A549 (cell line): ENCODE measurements around the gene AFMID. TPM values are rescaled to one million over a fixed set of nuclear protein-coding genes. Genes with fewer than 3 reads are reported as not detected.

Source experiments
- ATAC-seq, 2 experiments: fragments of 200-7000 bp in 1 of 2; fragments of >200 bp in 1 of 2; cut with Nextera tagmentation in 1 of 2; cut with Tn5 transposase in 1 of 2; 3 replicates each; pipeline versions ENCODE4 v1.8.0 to v1.9.1; 2018 to 2020; ENCODE audit warnings: mild to moderate bottlenecking in 1 of 2, moderate library complexity in 1 of 2
- CTCF ChIA-PET: fragments of 300-600 bp; sonication (Branson Sonifier 250); formaldehyde crosslinking; extraction: SDS; loops from one replicate; lab custom pipeline; 2021; ENCODE audit warnings: antibody characterized with exemption, inconsistent platforms; lab: Yijun Ruan, JAX
- POLR2A ChIA-PET: fragments of 350-600 bp; formaldehyde crosslinking; extraction: SDS; loops from one replicate; lab custom pipeline; 2021; ENCODE audit warnings: antibody characterized with exemption, inconsistent platforms; lab: Yijun Ruan, JAX
- DNase-seq, 2 experiments: peaks; one replicate each; pipeline versions ENCODE4 v3.0.0 to v3.0.0-alpha.2; 2011 to 2016; ENCODE audit warnings: low read depth in 1 of 2, low spot score in 1 of 2
- FAIRE-seq: peaks from 2 replicates; lab custom pipeline; 2011; peaks lifted over from hg19 to GRCh38; lab: Jason Lieb, UNC
- H3K27ac ChIP-seq, 2 experiments: fragments of >200 bp; sonication (Bioruptor Twin); formaldehyde crosslinking; 3 replicates each; pipeline ENCODE4 v1.5.1; 2016 to 2017
- H3K4me1 ChIP-seq: fragments of >200 bp; sonication (Bioruptor Twin); formaldehyde crosslinking; 3 replicates; pipeline ENCODE4 v1.6.1; 2016
- H3K4me2 ChIP-seq: fragments of >200 bp; sonication (Bioruptor Twin); formaldehyde crosslinking; 3 replicates; pipeline ENCODE4 v1.6.1; 2016
- H3K4me3 ChIP-seq: fragments of >200 bp; sonication (Bioruptor Twin); formaldehyde crosslinking; 3 replicates; pipeline ENCODE4 v1.5.1; 2016
- H3K9me3 ChIP-seq: fragments of >200 bp; sonication (Bioruptor Twin); formaldehyde crosslinking; 3 replicates; pipeline ENCODE4 v1.6.1; 2016
- BCL3 ChIP-seq: fragments of >200 bp; sonication (Bioruptor Twin); formaldehyde crosslinking; IDR thresholded peaks from 3 replicates; pipeline ENCODE4 v1.6.1; 2016
- BHLHE40 ChIP-seq: IDR thresholded peaks from 2 replicates; pipeline ENCODE4 v1.6.1; 2012; ENCODE audit warnings: low read depth, low read length, inconsistent platforms
- CBX2 ChIP-seq: fragments of 200-600 bp; sonication (generic); IDR thresholded peaks from 2 replicates; pipeline ENCODE4 v1.6.1; 2016; ENCODE audit warnings: low read depth, mild to moderate bottlenecking, borderline replicate concordance
- CEBPB ChIP-seq, 2 experiments: fragments of >200 bp in 1 of 2; sonication (Bioruptor Twin) in 1 of 2; formaldehyde crosslinking in 1 of 2; IDR thresholded peaks; 2 replicates each; pipeline ENCODE4 v1.6.1; 2012 to 2016
- CHD4 ChIP-seq: fragments of 200-600 bp; sonication (generic); IDR thresholded peaks from 2 replicates; pipeline ENCODE4 v1.6.1; 2016; ENCODE audit warnings: antibody characterized with exemption, mild to moderate bottlenecking, borderline replicate concordance
- EHF ChIP-seq: fragments of 250-450 bp; sonication (Bioruptor Pico); IDR thresholded peaks from 2 replicates; pipeline ENCODE4 v1.5.0; 2020; ENCODE audit warnings: mild to moderate bottlenecking
- EHMT2 ChIP-seq: fragments of 200-600 bp; sonication (generic); IDR thresholded peaks from 2 replicates; pipeline ENCODE4 v1.6.1; 2016; ENCODE audit warnings: antibody characterized with exemption, low read depth, mild to moderate bottlenecking, moderate library complexity
- EP300 ChIP-seq, 2 experiments: fragments of >200 bp; sonication (Bioruptor Twin); formaldehyde crosslinking; IDR thresholded peaks; 2 replicates in 1 of 2; 3 replicates in 1 of 2; pipeline ENCODE4 v1.6.1; 2016 to 2017
- FOSB ChIP-seq: fragments of 250-450 bp; sonication (Bioruptor Pico); IDR thresholded peaks from 2 replicates; pipeline ENCODE4 v1.5.0; 2020; ENCODE audit warnings: mild to moderate bottlenecking, moderate library complexity
- FOSL2 ChIP-seq, 2 experiments: fragments of 450-650 bp in 1 of 2; fragments of >200 bp in 1 of 2; sonication (Bioruptor Twin) in 1 of 2; formaldehyde crosslinking; IDR thresholded peaks; 2 replicates each; pipeline versions ENCODE4 v1.5.0 to v1.6.1; 2016 to 2020; ENCODE audit warnings: mild to moderate bottlenecking in 1 of 2, moderate library complexity in 1 of 2
- FOXS1 ChIP-seq: fragments of 250-450 bp; sonication (Bioruptor Pico); IDR thresholded peaks from 2 replicates; pipeline ENCODE4 v1.5.0; 2020; ENCODE audit warnings: mild to moderate bottlenecking, moderate library complexity
- HES2 ChIP-seq: fragments of >200 bp; sonication (Bioruptor Twin); formaldehyde crosslinking; IDR thresholded peaks from 2 replicates; pipeline ENCODE4 v1.6.1; 2016
- HEYL ChIP-seq: fragments of 250-450 bp; sonication (Bioruptor Pico); IDR thresholded peaks from 2 replicates; pipeline ENCODE4 v1.8.0; 2021; ENCODE audit warnings: mild to moderate bottlenecking, moderate library complexity
- HOXB13 ChIP-seq: fragments of 250-450 bp; sonication (Bioruptor Pico); IDR thresholded peaks from 2 replicates; pipeline ENCODE4 v1.5.0; 2020; ENCODE audit warnings: low read depth, mild to moderate bottlenecking, moderate library complexity
- HOXB5 ChIP-seq: fragments of 250-450 bp; sonication (Bioruptor Pico); IDR thresholded peaks from 2 replicates; pipeline ENCODE4 v1.5.0; 2020; ENCODE audit warnings: mild to moderate bottlenecking, moderate library complexity
- JUN ChIP-seq, 2 experiments: fragments of >200 bp; sonication (Bioruptor Twin); formaldehyde crosslinking; IDR thresholded peaks; 2 replicates in 1 of 2; 3 replicates in 1 of 2; pipeline ENCODE4 v1.6.1; 2016 to 2017
- KDM1A ChIP-seq: fragments of 200-600 bp; sonication (generic); IDR thresholded peaks from 2 replicates; pipeline ENCODE4 v1.6.1; 2016; ENCODE audit warnings: low read depth, mild to moderate bottlenecking
- KDM5A ChIP-seq: fragments of 200-600 bp; sonication (generic); IDR thresholded peaks from 2 replicates; pipeline ENCODE4 v1.6.1; 2016; ENCODE audit warnings: antibody characterized with exemption, mild to moderate bottlenecking
- MAZ ChIP-seq: fragments of 150-350 bp; IDR thresholded peaks from 2 replicates; pipeline ENCODE4 v1.6.1; 2014; ENCODE audit warnings: antibody characterized with exemption, low read depth, low read length, borderline replicate concordance
- MYC ChIP-seq: IDR thresholded peaks from 2 replicates; pipeline ENCODE4 v1.6.1; 2012; ENCODE audit warnings: mild to moderate bottlenecking, inconsistent platforms, low read length, improper control_type of control experiment, borderline replicate concordance
- NFE2L2 ChIP-seq: fragments of 150-350 bp; conservative IDR thresholded peaks from 2 replicates; pipeline ENCODE4 v1.6.1; 2014; ENCODE audit warnings: low read length
- NR3C1 ChIP-seq: fragments of >200 bp; sonication (Bioruptor Twin); formaldehyde crosslinking; IDR thresholded peaks from 3 replicates; pipeline ENCODE4 v1.6.1; 2017
- PHF8 ChIP-seq: fragments of 200-600 bp; sonication (generic); IDR thresholded peaks from 2 replicates; pipeline ENCODE4 v1.6.1; 2016; ENCODE audit warnings: low read depth, mild to moderate bottlenecking, antibody characterized with exemption, moderate library complexity, borderline replicate concordance
- RCOR1 ChIP-seq: fragments of 150-350 bp; IDR thresholded peaks from 2 replicates; pipeline ENCODE4 v1.6.1; 2014; ENCODE audit warnings: antibody characterized with exemption, low read length, low read depth
- REST ChIP-seq: fragments of 200-600 bp; sonication (generic); IDR thresholded peaks from 2 replicates; pipeline ENCODE4 v1.6.1; 2016; ENCODE audit warnings: antibody characterized with exemption, mild to moderate bottlenecking, moderate library complexity
- RNF2 ChIP-seq: fragments of 200-600 bp; sonication (generic); IDR thresholded peaks from 2 replicates; pipeline ENCODE4 v1.6.1; 2016; ENCODE audit warnings: low read depth, mild to moderate bottlenecking, antibody characterized with exemption, moderate library complexity, borderline replicate concordance
- TP53 ChIP-seq: fragments of 250-450 bp; sonication (Bioruptor Pico); IDR thresholded peaks from 2 replicates; pipeline ENCODE4 v1.5.0; 2021; ENCODE audit warnings: mild to moderate bottlenecking, moderate library complexity
- ZNF302 ChIP-seq: fragments of 250-450 bp; sonication (Bioruptor Pico); IDR thresholded peaks from 2 replicates; pipeline ENCODE4 v1.9.0; 2021; ENCODE audit warnings: inconsistent platforms, mild to moderate bottlenecking, moderate library complexity
- WGBS: methylation state at CpG from one replicate; pipeline ENCODE4 v1.1.6; 2017; ENCODE audit errors: missing lambda C conversion rate; 5-methylcytosine and 5-hydroxymethylcytosine counted together
- polyA plus RNA-seq, 4 experiments: library from polyadenylated mRNA; depleted of rRNA in 3 of 4; stranded (reverse); fragments of >200 nt; fragmentation: RNase III in 1 of 4; extraction: RNeasy Plus Mini Kit Qiagen cat#74134 plus additional on column Dnase treatment in 1 of 4; gene quantifications; 2 replicates in 3 of 4; 3 replicates in 1 of 4; pipeline ENCODE4 v1.2.3, GENCODE V29; 2011 to 2017

The AFMID gene
- polyA plus RNA-seq, 2 of the 4 experiments (the other 2 are of a cell fraction) = 33.4 to 43.4 TPM

GRCh38 chr17:78146881-78147280 lies 40.3 kb upstream of the AFMID start:
- Histone ChIP-seq H3K9me3 (no peaks in the 10 kb centered on the region), H3K4me1 (peaks cover 55% of the 10 kb centered on the region), H3K4me3 (no peak overlapping the region), H3K4me2 (no peak overlapping the region), H3K27ac (peak overlapping the region in 1 of 2 experiments; percentile 39; a peak in 3 of 6 replicates)
- no peak for DNase-seq
- no peak for TF ChIP-seq EHF
- TF ChIP-seq FOSB (CRISPR knock-in tag) = no peak
- no peak for TF ChIP-seq CBX2
- no peak for TF ChIP-seq RCOR1
- no peak for TF ChIP-seq MYC
- no peak for TF ChIP-seq REST
- no peak for TF ChIP-seq BHLHE40
- no peak for TF ChIP-seq NFE2L2
- no peak for TF ChIP-seq CEBPB (IDR thresholded peaks at IDR 0.05)
- TF ChIP-seq NR3C1 = no peak
- TF ChIP-seq HEYL = no peak
- no peak for TF ChIP-seq RNF2
- no peak for TF ChIP-seq MAZ
- no peak for TF ChIP-seq KDM5A
- no peak for TF ChIP-seq BCL3
- ChIA-PET POLR2A (no interaction called here), CTCF (interaction anchor here (1.0 to 24.0 kb wide), 3 partner anchors 9 to 133 kb away, joined by 3 to 295 read pairs (median 15); partner anchors contain the start of gene SYNGR2)
- no peak for FAIRE-seq
- no peak for ATAC-seq
- WGBS = 86% methylated on average over 5 of the region's 6 CpGs

DNA sequence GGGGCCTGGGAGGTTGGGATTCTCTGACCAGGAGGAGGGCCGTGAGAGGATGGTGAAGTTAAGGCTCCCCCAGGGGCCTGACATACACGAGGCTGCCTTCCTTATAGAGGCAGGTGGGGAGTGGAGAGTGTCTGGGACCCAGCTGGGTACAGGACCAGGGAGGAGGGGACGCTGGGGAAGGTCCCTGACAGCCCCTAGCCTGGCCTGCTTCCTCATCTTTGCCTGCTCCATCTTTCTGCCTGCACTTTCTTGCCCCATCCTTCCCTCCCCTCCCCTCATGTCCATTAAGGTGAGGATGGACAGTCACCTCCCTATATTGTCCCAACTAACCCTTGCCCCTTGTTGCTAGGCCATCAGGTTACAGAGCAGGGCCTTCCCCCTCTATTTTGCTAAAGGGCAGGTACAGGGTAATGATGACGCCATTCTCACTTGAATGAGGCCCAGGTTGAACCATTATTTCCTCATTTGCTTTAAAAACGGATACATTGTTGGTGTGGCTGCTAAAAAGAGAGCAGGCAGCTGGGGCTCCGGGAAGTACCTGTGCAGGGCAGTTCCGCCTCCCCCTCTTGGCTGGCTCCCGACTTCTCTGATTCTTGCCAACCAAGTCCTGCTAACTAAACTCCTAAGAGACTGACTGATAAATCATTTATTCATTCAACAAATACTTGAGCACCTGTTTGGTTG lies 39.7 kb upstream of the AFMID start:
- ChIA-PET CTCF (interaction anchor here (1.0 to 24.0 kb wide), 4 partner anchors 9 to 133 kb away, joined by 3 to 295 read pairs (median 9); partner anchors contain the start of gene SYNGR2), POLR2A (no interaction called here)
- no peaks in the 10 kb centered on the region for H3K9me3 ChIP-seq
- H3K4me3 ChIP-seq = no peak overlapping the region
- peaks cover 53% of the 10 kb centered on the region for H3K4me1 ChIP-seq
- TF ChIP-seq HES2 = no peak
- no peak for TF ChIP-seq CBX2
- no peak for TF ChIP-seq FOSL2 (IDR thresholded peaks at IDR 0.05)
- no peak for TF ChIP-seq FOSL2 (CRISPR knock-in tag; IDR thresholded peaks at IDR 0.05)
- no peak for TF ChIP-seq TP53 (CRISPR knock-in tag)
- TF ChIP-seq CHD4 = no peak
- no peak for TF ChIP-seq NR3C1
- TF ChIP-seq HOXB5 (CRISPR knock-in tag) = no peak
- TF ChIP-seq EP300 (IDR thresholded peaks at IDR 0.05) = no peak
- TF ChIP-seq JUN (IDR thresholded peaks at IDR 0.05) = no peak
- TF ChIP-seq PHF8 = no peak
- TF ChIP-seq FOXS1 (CRISPR knock-in tag) = no peak
- TF ChIP-seq KDM1A = no peak
- TF ChIP-seq ZNF302 (CRISPR knock-in tag) = no peak
- TF ChIP-seq BCL3 = no peak
- TF ChIP-seq MAZ = no peak
- no peak for TF ChIP-seq HOXB13 (CRISPR knock-in tag)
- TF ChIP-seq EHMT2 = no peak
- WGBS = 64% methylated on average over 8 of the region's 8 CpGs
- no peak for DNase-seq
- FAIRE-seq = no peak
- ATAC-seq = no peak
- no peak overlapping the region for H3K4me2 ChIP-seq
- peak overlapping the region in 1 of 2 experiments; percentile 39; a peak in 3 of 6 replicates for H3K27ac ChIP-seq
